Fibroblast of lung (primary cell): ENCODE measurements around the gene PSPC1. TPM values are rescaled to one million over a fixed set of nuclear protein-coding genes. Genes with fewer than 3 reads are reported as not detected.
A peak's percentile ranks its signal among the peaks of the same experiment; 100 is the strongest.
"Not testable (repeated sequence)": the region's sequence is repeated elsewhere in the genome, so short reads cannot be mapped to it uniquely, and the experiment has no call there.

Experiments
- DNase-seq, 2 donors: peaks; one replicate each; pipeline versions ENCODE4 v3.0.0 to v3.0.0-alpha.2; 2010; ENCODE audit warnings: low read depth in 2 of 2
- H2AFZ ChIP-seq: 2 replicates; pipeline ENCODE4 v1.5.1; 2012; ENCODE audit warnings: low read length, control low read depth, inconsistent platforms
- H3K27ac ChIP-seq: 2 replicates; pipeline ENCODE4 v1.5.1; 2011; ENCODE audit warnings: low read length, control low read depth; ENCODE audit not compliant: insufficient read depth
- H3K27me3 ChIP-seq: 2 replicates; pipeline ENCODE4 v1.5.1; 2011; ENCODE audit warnings: mild to moderate bottlenecking, low read length; ENCODE audit not compliant: control insufficient read depth, insufficient read depth
- H3K36me3 ChIP-seq: 2 replicates; pipeline ENCODE4 v1.5.1; 2011; ENCODE audit warnings: low read length; ENCODE audit not compliant: control insufficient read depth, insufficient read depth
- H3K4me1 ChIP-seq: 2 replicates; pipeline ENCODE4 v1.5.1; 2011; ENCODE audit warnings: low read length; ENCODE audit not compliant: control insufficient read depth, insufficient read depth; ENCODE audit errors: extremely low read depth
- H3K4me2 ChIP-seq: 2 replicates; pipeline ENCODE4 v1.5.1; 2011; ENCODE audit warnings: low read length, control low read depth; ENCODE audit not compliant: insufficient read depth; ENCODE audit errors: extremely low read depth
- H3K4me3 ChIP-seq, 4 experiments: fragments of 200-600 bp in 1 of 4; sonication (generic) in 1 of 4; replicated peaks in 1 of 4; 2 replicates each; pipeline ENCODE4 v1.5.1; 2011 to 2016; ENCODE audit warnings: low read length in 4 of 4, low read depth in 3 of 4, mild to moderate bottlenecking in 3 of 4, control low read depth in 2 of 4, inconsistent platforms in 1 of 4, mixed read lengths in 1 of 4; ENCODE audit not compliant: insufficient read depth in 1 of 4; ENCODE audit errors: control extremely low read depth in 1 of 4
- H3K79me2 ChIP-seq: 2 replicates; pipeline ENCODE4 v1.5.1; 2012; ENCODE audit warnings: mild to moderate bottlenecking, low read length, inconsistent platforms; ENCODE audit not compliant: control insufficient read depth, insufficient read depth
- H3K9ac ChIP-seq: 2 replicates; pipeline ENCODE4 v1.5.1; 2011; ENCODE audit warnings: mild to moderate bottlenecking, low read length, control low read depth; ENCODE audit not compliant: insufficient read depth
- H3K9me3 ChIP-seq: 2 replicates; pipeline ENCODE4 v1.5.1; 2012; ENCODE audit warnings: low read depth, low read length; ENCODE audit not compliant: control insufficient read depth, insufficient read depth
- H4K20me1 ChIP-seq: 2 replicates; pipeline ENCODE4 v1.5.1; 2011; ENCODE audit warnings: low read length; ENCODE audit not compliant: control insufficient read depth, insufficient read depth; ENCODE audit errors: extremely low read depth
- EZH2 ChIP-seq: IDR thresholded peaks from 2 replicates; pipeline ENCODE4 v1.5.1; 2012; ENCODE audit warnings: low read length, control low read depth, mild to moderate bottlenecking; ENCODE audit errors: missing control alignments
- polyA plus RNA-seq, 2 donors: library from polyadenylated mRNA; depleted of rRNA in 1 of 2; stranded (reverse) in 1 of 2; unstranded in 1 of 2; fragments of >200 nt; gene quantifications; 2 replicates each; pipeline ENCODE4 v1.2.1, GENCODE V29; 2011 to 2012; ENCODE audit warnings: missing spikeins in 1 of 2
- total RNA-seq: library from RNA; depleted of rRNA; stranded (reverse); fragments of >200 nt; gene quantifications from 2 replicates; pipeline ENCODE4 v1.2.1, GENCODE V29; 2014
- TF ChIP-seq, protein P1 (sequence below), 2 donors: IDR thresholded peaks in 1 of 2; conservative IDR thresholded peaks in 1 of 2; 1 replicate in 1 of 2; 2 replicates in 1 of 2; pipeline ENCODE4 v1.5.1; 2011 to 2012; ENCODE audit warnings: low read length in 2 of 2, control low read depth in 1 of 2, inconsistent platforms in 1 of 2, low read depth in 1 of 2, mild to moderate bottlenecking in 1 of 2

Gene PSPC1
- total and polyA plus RNA-seq, 2 donors (not counting 1 experiment from before 2014, with no cell fraction given) = 47.2 to 52.8 TPM

DNA sequence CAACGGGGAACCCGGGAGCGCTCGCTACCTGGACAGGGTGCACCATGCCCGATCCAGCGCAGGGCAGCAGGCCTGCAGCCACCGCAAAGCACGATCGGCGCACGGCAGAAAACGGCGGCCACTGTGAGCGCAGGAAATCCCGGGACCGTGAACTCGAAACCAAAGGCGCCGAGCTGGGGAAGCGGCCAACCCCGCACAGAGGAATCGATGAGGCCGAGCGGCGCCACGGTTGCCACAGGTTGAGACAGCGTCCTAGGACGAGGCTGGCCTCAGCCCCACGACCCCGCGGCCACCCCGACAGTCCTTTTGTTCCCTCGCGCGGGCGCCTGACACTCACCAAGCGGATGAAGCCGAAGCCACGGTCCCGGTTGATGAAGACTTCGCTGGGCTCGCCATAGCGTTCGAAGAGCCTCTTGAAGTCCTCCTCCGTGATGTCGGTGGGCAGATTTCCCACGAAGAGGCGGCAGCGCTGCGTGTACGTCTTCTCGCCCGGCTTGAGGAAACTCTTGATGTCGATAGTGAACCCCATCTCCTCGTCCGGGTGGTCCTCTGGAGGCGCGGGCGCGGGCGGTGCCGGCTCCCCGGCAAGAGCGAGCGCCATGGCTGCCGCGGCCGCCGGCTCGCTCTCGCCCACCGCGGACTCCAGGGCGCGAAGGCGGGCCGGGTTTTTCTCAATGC, 557 bp downstream of the PSPC1 start:
- Histone ChIP-seq H3K79me2 (peaks cover 29% of the 10 kb centered on the region), H3K27me3 (no peaks in the 10 kb centered on the region), H3K9me3 (no peaks in the 10 kb centered on the region), H3K4me2 (peak overlapping the region; percentile 47), H3K27ac (peak overlapping the region; percentile 96), H4K20me1 (no peaks in the 10 kb centered on the region), H3K9ac (peak overlapping the region; percentile 96), H2AFZ (peak overlapping the region; percentile 85), H3K36me3 (no peaks in the 10 kb centered on the region), H3K4me1 (no peaks in the 10 kb centered on the region), H3K4me3 (peak overlapping the region; percentile 71 to 97 (median 88))
- no peak for TF ChIP-seq EZH2
- TF ChIP-seq, protein P1, sequence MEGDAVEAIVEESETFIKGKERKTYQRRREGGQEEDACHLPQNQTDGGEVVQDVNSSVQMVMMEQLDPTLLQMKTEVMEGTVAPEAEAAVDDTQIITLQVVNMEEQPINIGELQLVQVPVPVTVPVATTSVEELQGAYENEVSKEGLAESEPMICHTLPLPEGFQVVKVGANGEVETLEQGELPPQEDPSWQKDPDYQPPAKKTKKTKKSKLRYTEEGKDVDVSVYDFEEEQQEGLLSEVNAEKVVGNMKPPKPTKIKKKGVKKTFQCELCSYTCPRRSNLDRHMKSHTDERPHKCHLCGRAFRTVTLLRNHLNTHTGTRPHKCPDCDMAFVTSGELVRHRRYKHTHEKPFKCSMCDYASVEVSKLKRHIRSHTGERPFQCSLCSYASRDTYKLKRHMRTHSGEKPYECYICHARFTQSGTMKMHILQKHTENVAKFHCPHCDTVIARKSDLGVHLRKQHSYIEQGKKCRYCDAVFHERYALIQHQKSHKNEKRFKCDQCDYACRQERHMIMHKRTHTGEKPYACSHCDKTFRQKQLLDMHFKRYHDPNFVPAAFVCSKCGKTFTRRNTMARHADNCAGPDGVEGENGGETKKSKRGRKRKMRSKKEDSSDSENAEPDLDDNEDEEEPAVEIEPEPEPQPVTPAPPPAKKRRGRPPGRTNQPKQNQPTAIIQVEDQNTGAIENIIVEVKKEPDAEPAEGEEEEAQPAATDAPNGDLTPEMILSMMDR (conservative IDR thresholded peaks at IDR 0.05 in 1 of 2, IDR thresholded peaks at IDR 0.05 in 1 of 2; ENCODE audit: low read depth in 1 of 2, low read length in 2 of 2) = no peak
- DNase-seq = peak; percentile 57 to 59

DNA sequence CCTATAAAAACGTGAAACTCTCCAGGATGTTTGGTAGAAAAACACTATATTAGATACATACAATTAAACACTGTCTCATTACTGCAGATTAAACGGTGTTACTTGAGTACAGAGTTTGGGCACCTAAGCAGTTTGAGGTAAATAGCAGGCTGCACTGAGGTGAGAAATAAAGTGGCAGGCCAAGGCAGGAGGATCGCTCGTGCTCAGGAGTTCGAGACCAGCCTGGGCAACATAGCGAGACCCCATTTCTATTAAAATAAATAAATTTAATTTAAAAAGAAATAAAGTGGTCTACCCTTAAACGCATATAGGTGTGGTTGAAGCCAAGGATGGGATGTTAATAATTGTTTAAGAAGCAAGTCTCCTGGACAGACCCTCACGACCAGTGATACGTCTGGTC, 1.2 kb downstream of the PSPC1 start:
- no peaks in the 10 kb centered on the region for H3K36me3 ChIP-seq
- H3K4me3 ChIP-seq = peak overlapping the region; percentile 71 to 97 (median 88)
- peak in 1 of 2 donors; percentile 6 for DNase-seq
- H4K20me1 ChIP-seq = no peaks in the 10 kb centered on the region
- H3K9ac ChIP-seq = peak overlapping the region; percentile 96
- no peaks in the 10 kb centered on the region for H3K9me3 ChIP-seq
- TF ChIP-seq EZH2 = no peak
- TF ChIP-seq, protein P1 (conservative IDR thresholded peaks at IDR 0.05 in 1 of 2, IDR thresholded peaks at IDR 0.05 in 1 of 2; ENCODE audit: low read depth in 1 of 2, low read length in 2 of 2) = no peak
- peaks cover 35% of the 10 kb centered on the region for H3K79me2 ChIP-seq
- H3K4me1 ChIP-seq = no peaks in the 10 kb centered on the region
- peak overlapping the region; percentile 96 for H3K27ac ChIP-seq
- peak overlapping the region; percentile 47 for H3K4me2 ChIP-seq
- no peaks in the 10 kb centered on the region for H3K27me3 ChIP-seq
- no peak overlapping the region for H2AFZ ChIP-seq

DNA sequence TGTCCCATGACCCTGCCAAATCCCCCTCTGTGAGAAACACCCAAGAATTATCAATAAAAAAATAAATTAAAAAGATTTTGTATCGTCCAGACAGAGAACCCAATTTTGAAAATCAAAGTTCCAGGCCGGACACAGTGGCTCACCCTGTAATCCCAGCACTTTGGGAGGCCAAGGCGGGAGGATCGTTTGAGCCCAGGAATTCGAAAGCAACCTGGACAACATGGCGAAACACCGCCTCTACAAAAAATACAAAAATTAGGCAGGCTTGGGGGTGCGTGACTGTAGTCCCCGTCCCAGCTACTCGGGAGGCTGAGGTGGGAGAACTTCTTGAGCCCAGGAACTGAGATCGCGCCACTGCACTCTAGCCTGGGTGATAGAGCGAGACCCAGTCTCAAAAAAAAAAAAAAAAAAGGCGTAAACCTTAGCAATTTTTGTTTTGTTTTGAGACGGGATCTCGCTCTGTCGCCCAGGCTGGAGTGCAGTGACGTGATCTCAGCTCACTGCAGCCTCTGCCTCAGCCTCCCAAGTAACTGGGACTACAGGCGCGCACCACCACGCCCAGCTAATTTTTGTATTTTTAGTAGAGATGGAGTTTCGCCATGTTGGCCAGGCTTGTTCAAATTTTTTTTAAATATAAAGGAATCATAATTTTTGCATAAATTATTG, 1.9 kb downstream of the PSPC1 start:
- not testable (repeated sequence) for H3K36me3 ChIP-seq, H4K20me1 ChIP-seq, H3K27ac ChIP-seq, H3K27me3 ChIP-seq, DNase-seq, H2AFZ ChIP-seq, H3K9me3 ChIP-seq, H3K9ac ChIP-seq, H3K4me1 ChIP-seq
- peak overlapping the region; percentile 51 for H3K4me2 ChIP-seq
- H3K79me2 ChIP-seq = peaks cover 42% of the 10 kb centered on the region
- H3K4me3 ChIP-seq = peak overlapping the region; percentile 71 to 97 (median 88)
